Neuron (in vitro differentiated cells): ENCODE data around the gene RCCD1.
"Not testable (repeated sequence)": the region's sequence is repeated elsewhere in the genome, so short reads cannot be mapped to it uniquely, and the experiment has no call there.

Source experiments
- H2AFZ ChIP-seq: one replicate; pipeline ENCODE4 v1.6.1; 2013; ENCODE audit warnings: low read depth, mild to moderate bottlenecking, inconsistent platforms, low read length, moderate library complexity
- H3K27me3 ChIP-seq: one replicate; pipeline ENCODE4 v1.6.1; 2013; ENCODE audit warnings: low read length; ENCODE audit not compliant: insufficient read depth
- H3K36me3 ChIP-seq: one replicate; pipeline ENCODE4 v1.6.1; 2013; ENCODE audit warnings: low read length; ENCODE audit not compliant: insufficient read depth
- H3K4me1 ChIP-seq: one replicate; pipeline ENCODE4 v1.6.1; 2013; ENCODE audit warnings: low read length; ENCODE audit not compliant: insufficient read depth
- H3K4me3 ChIP-seq: 2 replicates; pipeline ENCODE4 v1.5.1; 2013; ENCODE audit warnings: mild to moderate bottlenecking, low read length, moderate library complexity
- H3K9me3 ChIP-seq: one replicate; pipeline ENCODE4 v1.6.1; 2013; ENCODE audit warnings: low read length

RCCD1 gene

DNA sequence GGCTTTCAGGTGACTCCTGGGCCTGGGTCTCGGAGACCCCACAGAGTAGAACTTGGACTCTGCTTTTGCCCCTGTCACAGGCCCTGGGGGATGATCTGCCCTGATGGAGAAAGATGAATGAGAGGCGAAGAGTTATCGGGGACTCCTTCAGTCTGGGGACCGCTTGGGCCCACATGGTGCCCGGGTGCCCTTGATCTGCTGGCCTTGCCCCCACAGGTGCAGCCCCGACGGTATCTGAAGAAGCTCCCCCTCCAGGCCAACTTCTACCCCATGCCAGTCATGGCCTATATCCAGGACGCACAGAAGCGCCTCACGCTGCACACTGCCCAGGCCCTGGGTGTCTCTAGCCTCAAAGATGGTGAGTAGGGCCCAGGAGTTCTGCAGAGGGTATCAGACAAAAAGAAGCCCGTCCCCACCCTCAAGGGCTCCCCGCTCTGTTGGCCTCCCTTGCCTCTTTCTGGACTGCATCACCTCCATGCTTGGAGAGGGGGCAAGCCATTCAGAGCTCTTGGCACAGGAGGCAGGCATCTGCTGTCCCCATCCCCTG lies 41.2 kb upstream of the RCCD1 start:
- H3K4me3 ChIP-seq: no peak overlapping the region
- H2AFZ ChIP-seq: no peak overlapping the region
- no peaks in the 10 kb centered on the region for H3K4me1 ChIP-seq
- no peaks in the 10 kb centered on the region for H3K27me3 ChIP-seq
- no peaks in the 10 kb centered on the region for H3K9me3 ChIP-seq
- peaks cover 71% of the 10 kb centered on the region for H3K36me3 ChIP-seq

DNA sequence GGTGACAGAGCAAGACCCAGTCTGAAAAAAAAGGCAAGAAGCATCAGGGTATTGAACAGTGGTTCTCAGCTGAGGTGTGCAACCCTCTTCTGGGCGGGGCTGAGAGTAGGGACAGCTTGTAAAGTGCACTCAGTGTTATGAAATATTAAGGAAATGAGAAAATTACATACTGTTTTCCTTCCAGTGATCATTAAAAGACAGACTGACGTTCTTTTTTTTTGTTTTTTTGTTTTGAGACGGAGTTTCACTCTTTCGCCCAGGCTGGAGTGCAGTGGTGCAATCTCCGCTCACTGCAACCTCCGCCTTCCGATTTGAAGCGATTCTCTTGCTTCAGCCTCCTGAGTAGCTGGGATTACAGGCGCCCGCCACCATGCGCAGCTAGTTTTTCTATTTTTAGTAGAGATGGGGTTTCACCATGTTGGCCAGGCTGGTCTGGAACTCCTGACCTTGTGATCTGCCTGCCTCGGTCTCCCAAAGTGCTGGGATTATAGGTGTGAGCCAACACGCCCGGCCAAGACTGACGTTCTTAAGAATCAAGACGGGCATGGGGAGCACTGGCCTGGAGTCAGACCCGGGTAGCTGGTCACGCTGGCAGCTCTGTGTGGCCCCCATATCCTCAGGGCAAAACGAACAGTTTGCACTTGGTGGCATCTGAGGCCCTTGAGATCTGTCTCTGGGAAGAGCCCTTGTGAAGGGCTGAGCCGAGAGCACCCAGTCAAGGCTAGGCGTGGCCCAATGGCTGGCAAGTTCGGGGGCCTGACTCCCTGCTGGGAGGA lies 40.2 kb upstream of the RCCD1 start:
- H3K27me3 ChIP-seq: no peaks in the 10 kb centered on the region
- no peaks in the 10 kb centered on the region for H3K9me3 ChIP-seq
- no peak overlapping the region for H2AFZ ChIP-seq
- peaks cover 71% of the 10 kb centered on the region for H3K36me3 ChIP-seq
- H3K4me1 ChIP-seq: no peaks in the 10 kb centered on the region
- H3K4me3 ChIP-seq: no peak overlapping the region

DNA sequence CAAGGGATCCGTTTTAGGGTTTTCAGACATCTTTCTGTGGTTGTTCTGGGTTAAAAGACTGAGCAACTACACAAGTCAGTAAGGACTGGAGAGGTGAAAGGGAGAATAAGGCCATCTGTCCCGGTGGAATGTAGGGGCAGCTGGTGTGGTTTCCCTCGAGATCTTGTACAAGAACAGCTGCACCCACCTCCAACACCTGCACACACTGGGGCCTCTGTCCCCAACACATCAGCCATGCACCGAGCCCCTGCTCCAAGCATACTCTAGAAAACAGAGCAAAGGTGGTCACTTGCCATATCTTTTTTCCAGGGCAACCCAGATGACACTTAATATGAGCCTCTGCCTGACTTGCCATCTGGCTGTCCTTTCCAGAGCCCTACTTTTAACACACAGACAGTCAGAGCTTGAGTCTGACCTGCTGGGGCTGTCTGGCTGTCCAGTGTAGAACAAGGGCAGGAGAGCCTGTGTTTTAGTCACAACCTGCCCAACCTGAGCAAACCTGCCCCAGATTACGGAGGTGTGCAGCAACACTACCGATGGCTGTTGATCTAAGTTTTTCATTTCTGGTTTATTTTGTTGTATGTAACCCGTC lies 39.4 kb upstream of the RCCD1 start:
- Histone ChIP-seq H3K4me1 (no peaks in the 10 kb centered on the region), H2AFZ (no peak overlapping the region), H3K9me3 (no peaks in the 10 kb centered on the region), H3K36me3 (peaks cover 79% of the 10 kb centered on the region), H3K27me3 (no peaks in the 10 kb centered on the region), H3K4me3 (no peak overlapping the region)

DNA sequence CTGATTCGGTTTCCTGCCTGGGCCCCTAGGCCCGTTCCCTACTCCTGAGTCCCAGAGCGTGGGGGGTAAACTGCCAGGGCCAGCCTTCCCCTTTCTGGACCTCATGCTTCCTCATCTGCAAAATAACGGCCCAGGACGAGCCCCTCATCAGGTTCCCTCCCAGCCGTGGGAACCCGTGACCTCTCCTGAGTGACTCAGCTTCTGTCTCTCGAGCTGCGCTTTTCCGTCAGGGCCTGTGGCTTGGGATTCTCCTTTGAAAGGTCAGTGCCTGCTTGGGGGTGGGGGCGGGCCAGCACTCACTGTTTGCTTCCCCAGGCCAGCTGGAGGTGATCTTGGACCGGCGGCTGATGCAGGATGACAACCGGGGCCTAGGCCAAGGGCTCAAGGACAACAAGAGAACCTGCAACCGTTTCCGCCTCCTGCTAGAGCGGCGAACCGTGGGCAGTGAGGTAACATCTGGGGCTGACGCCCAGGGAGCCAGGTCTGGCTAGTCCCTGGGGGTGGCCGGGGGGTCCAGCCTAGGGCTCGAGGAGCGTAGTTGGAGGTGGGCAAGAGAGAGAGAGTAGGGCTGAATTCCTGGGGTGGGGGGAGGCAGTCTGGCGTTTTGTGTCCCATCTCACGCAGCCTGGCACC lies 38.8 kb upstream of the RCCD1 start:
- Histone ChIP-seq H3K27me3 (no peaks in the 10 kb centered on the region), H2AFZ (no peak overlapping the region), H3K9me3 (no peaks in the 10 kb centered on the region), H3K4me3 (no peak overlapping the region), H3K36me3 (peaks cover 76% of the 10 kb centered on the region), H3K4me1 (no peaks in the 10 kb centered on the region)

DNA sequence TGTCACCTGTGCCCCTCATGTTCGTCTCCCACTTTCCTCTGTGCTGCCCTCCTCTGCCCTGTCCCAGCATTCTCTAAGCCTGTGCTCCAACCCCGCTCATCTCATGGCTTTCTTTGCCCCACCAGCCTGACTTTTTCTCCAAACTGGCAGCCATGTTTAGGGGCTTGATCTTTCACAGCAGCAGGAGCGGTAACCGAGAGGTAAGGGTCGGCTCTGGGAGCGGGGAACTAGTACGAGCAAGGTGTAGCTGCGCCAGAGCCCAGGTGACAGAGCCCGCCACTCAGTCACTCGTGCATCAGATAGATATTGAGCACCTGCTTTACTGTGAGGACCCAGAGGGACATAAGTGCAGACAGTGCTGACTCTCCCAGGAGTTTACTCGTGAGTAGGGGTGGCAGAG lies 38.2 kb upstream of the RCCD1 start:
- Histone ChIP-seq H3K36me3 (peaks cover 76% of the 10 kb centered on the region), H3K4me3 (no peak overlapping the region), H3K9me3 (no peaks in the 10 kb centered on the region), H3K4me1 (no peaks in the 10 kb centered on the region), H2AFZ (no peak overlapping the region), H3K27me3 (no peaks in the 10 kb centered on the region)

DNA sequence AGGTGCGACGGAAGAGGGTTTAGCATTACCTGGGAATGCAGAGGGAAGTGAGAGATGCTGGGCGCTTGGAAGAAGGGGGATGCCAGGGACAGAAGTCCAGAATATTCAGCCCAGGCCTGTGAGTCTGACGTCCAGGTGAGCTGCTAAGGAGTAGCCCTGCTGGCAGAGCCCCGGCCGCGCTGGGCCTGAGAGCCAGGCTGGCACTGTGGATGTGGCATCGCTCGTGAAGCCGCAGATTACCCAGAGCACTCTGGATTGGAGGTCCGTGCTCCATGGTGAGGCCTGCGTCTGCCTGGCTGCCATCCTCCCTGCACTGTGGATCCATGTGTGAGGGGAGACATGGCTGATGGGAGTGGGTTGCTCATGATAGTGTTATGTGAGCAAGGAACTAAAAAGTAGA lies 37.1 kb upstream of the RCCD1 start:
- Histone ChIP-seq H3K36me3 (peaks cover 65% of the 10 kb centered on the region), H3K9me3 (no peaks in the 10 kb centered on the region), H2AFZ (no peak overlapping the region), H3K27me3 (no peaks in the 10 kb centered on the region), H3K4me1 (no peaks in the 10 kb centered on the region), H3K4me3 (no peak overlapping the region)

DNA sequence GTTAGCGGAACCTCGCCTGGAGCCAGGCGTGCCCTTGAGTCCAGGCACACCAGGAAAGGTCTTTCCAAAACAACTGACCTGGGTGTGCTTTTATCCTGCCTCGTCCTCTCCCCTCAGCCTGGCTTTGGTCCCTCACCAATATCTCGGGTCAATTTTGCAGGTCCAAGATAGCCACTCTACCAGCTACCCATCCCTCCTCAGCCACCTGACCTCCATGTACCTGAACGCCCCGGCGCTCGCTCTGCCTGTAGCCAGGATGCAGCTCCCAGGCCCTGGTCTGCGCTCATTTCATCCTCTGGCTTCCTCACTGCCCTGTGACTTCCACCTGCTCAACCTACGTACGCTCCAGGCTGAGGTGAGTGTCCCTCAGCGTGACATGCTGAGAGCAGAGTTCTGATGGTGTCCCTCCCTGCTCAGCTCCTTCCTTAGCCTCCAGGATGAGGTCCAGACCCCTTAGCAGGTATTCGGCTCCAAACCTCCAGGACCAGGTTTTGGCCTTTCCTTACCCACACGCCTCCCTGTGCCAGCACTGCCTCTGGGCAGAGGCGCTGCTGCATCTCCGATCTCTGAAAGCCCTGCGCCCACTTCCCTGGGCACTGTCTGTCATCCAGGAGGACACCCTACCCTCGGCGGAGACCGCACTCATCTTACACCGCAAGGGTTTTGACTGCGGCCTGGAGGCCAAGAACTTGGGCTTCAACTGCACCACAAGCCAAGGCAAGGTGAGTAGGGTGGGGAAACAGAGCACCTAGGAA lies 36.5 kb upstream of the RCCD1 start:
- no peaks in the 10 kb centered on the region for H3K27me3 ChIP-seq
- no peaks in the 10 kb centered on the region for H3K4me1 ChIP-seq
- H3K9me3 ChIP-seq: no peaks in the 10 kb centered on the region
- H3K36me3 ChIP-seq: peaks cover 59% of the 10 kb centered on the region
- H2AFZ ChIP-seq: no peak overlapping the region
- H3K4me3 ChIP-seq: no peak overlapping the region

DNA sequence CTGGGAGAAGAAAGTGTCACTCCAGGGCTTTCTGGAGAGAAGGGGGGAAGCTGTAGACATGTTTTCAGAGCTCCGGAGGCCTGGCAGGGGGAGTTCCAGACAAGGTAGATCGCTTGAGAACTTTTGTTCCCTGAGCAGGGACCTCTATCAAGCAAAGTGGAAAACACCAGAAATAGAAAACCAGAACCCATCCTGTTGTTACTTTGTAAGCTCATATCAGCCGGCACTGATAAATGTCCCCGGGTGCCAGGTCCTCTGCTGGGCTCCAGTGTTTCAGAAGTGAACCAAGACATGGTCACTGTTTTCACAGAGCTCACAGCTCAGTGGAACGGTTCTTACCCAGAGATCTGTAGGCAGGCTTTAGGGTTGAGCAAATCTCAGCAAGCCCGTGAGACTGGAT lies 35.8 kb upstream of the RCCD1 start:
- peaks cover 53% of the 10 kb centered on the region for H3K36me3 ChIP-seq

DNA sequence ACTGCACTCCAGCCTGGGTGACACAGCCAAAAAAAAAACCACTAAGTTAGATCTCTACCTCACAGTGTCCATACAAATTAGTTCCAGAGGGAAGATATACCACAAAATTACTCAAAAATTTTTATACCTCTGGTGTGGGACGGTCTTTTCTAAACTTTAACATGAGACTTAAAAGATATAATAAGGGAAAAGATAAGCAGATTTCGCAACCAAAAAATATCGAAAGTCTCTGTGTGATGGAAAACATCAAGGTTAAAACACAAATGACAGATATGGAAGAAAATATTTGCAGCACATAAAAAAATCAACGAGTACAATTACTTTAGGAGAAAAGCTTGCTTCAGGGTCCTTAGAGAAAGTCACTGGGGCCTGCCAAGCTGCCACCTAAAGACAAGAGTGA lies 32.8 kb upstream of the RCCD1 start:
- Histone ChIP-seq H3K27me3 (no peaks in the 10 kb centered on the region), H2AFZ (no peak overlapping the region), H3K9me3 (no peaks in the 10 kb centered on the region), H3K36me3 (peaks cover 37% of the 10 kb centered on the region), H3K4me3 (no peak overlapping the region), H3K4me1 (no peaks in the 10 kb centered on the region)

More for the DNA sequence above, 35.8 kb upstream of the RCCD1 start:
- Histone ChIP-seq H3K4me1 (no peaks in the 10 kb centered on the region), H3K4me3 (no peak overlapping the region), H3K9me3 (no peaks in the 10 kb centered on the region), H3K27me3 (no peaks in the 10 kb centered on the region), H2AFZ (no peak overlapping the region)

DNA sequence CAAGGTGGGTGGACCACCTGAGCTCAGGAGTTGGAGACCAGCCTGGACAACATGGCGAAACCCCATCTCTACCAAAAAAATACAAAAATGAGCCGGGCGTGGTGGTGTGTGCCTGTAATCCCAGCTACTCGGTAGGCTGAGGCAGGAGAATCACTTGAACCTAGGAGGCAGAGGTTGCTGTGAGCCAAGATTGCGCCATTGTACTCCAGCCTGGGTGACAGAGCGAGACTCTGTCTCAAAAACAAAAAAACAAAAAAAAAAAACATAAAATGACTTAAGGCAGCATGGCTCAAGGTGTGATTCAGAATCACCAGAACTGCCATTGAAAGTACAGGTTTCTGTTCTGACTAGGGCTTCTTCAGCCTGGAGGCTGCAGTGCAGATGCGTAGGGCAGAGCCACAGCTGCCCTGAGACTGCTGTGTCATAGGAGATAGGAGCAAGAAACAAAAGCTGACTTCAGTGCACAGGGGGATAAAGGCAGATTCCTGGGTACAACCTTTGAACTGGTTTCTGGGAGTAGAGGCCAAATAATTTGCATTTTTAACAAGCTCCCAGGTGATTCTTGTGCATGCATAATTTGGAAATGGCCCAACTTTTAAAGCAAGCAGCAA lies 31.9 kb upstream of the RCCD1 start:
- not testable (repeated sequence) for H3K9me3 ChIP-seq, H3K4me1 ChIP-seq, H3K27me3 ChIP-seq, H2AFZ ChIP-seq, H3K4me3 ChIP-seq
- peaks cover 28% of the 10 kb centered on the region for H3K36me3 ChIP-seq

DNA sequence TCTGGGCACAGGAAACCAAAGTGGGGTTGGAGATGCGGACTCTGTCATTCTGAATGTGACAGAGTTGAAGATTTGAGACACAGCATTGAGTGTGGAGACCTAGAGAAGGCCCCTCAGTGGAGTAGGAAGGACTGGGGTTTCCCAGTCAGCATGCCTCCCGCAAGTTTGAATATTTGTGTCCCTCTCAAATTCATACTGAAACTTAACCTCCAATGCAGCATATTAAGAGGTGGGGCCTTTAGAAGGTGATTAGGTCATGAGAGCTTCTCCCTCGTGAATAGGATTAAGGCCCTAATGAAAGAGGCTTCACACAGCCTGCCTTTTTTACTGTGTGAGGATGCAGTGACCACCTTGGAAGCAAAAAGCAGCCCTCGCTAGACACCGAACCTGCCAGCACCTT lies 30.3 kb upstream of the RCCD1 start:
- Histone ChIP-seq H2AFZ (no peak overlapping the region), H3K4me3 (no peak overlapping the region), H3K27me3 (no peaks in the 10 kb centered on the region), H3K36me3 (peaks cover 18% of the 10 kb centered on the region), H3K4me1 (no peaks in the 10 kb centered on the region), H3K9me3 (no peaks in the 10 kb centered on the region)

DNA sequence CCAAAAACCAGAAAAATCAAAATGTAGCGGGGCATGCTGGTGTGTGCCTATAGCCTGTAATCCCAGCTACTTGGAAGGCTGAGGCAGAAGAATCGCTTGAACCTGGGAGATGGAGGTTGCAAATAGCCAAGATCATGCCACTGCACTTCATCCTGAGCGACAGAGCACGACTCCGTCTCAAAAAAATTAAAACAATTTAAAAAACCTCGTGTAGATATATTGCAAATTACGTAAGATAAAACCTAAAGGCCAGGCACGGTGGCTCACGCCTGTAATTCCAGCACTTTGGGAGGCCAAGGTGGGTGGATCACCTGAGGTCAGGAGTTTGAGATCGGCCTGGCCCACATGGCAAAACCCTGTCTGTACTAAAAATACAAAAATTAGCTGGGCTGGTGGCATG lies 27.9 kb upstream of the RCCD1 start:
- H3K4me3 ChIP-seq, H2AFZ ChIP-seq, H3K4me1 ChIP-seq, H3K9me3 ChIP-seq, H3K36me3 ChIP-seq, H3K27me3 ChIP-seq: not testable (repeated sequence)
